CD14-positive monocyte (primary cell): ENCODE results near the gene GRB7. TPM values are rescaled to one million over a fixed set of nuclear protein-coding genes. Genes with fewer than 3 reads are reported as not detected.

Experiments used
- DNase-seq, 3 donors: peaks; one replicate each; pipeline ENCODE4 v3.0.0-alpha.2; 2011 to 2022
- H2AFZ ChIP-seq: 2 replicates; pipeline ENCODE4 v1.6.0; 2012; ENCODE audit warnings: mild to moderate bottlenecking, low read depth, low read length, inconsistent platforms; ENCODE audit not compliant: insufficient read depth, poor library complexity, severe bottlenecking
- H3K27ac ChIP-seq, 2 donors: 1 replicate in 1 of 2; 2 replicates in 1 of 2; pipeline ENCODE4 v1.5.1; 2012 to 2013; ENCODE audit warnings: low read length in 2 of 2, control low read depth in 1 of 2, inconsistent platforms in 1 of 2, low read depth in 1 of 2, mild to moderate bottlenecking in 1 of 2
- H3K27me3 ChIP-seq, 2 donors: one replicate each; pipeline versions ENCODE4 v1.6.0 to v1.6.1; 2011 to 2013; ENCODE audit warnings: low read length in 2 of 2; ENCODE audit not compliant: control insufficient read depth in 2 of 2, insufficient read depth in 2 of 2
- H3K36me3 ChIP-seq, 2 donors: replicated peaks in 1 of 2; 1 replicate in 1 of 2; 2 replicates in 1 of 2; pipeline versions ENCODE4 v1.5.1 to v1.6.1; 2012 to 2013; ENCODE audit warnings: low read length in 2 of 2, control low read depth in 1 of 2, inconsistent platforms in 1 of 2, mild to moderate bottlenecking in 1 of 2; ENCODE audit not compliant: insufficient read depth in 2 of 2, control insufficient read depth in 1 of 2
- H3K4me1 ChIP-seq, 2 donors: 1 replicate in 1 of 2; 2 replicates in 1 of 2; pipeline versions ENCODE4 v1.5.1 to v1.6.1; 2012 to 2013; ENCODE audit warnings: low read length in 2 of 2, control low read depth in 1 of 2, inconsistent platforms in 1 of 2, mild to moderate bottlenecking in 1 of 2, moderate library complexity in 1 of 2; ENCODE audit not compliant: insufficient read depth in 2 of 2, control insufficient read depth in 1 of 2
- H3K4me2 ChIP-seq: replicated peaks from 2 replicates; pipeline ENCODE3; 2012; ENCODE audit warnings: low read length, moderate library complexity, mild to moderate bottlenecking; ENCODE audit not compliant: poor library complexity, severe bottlenecking; ENCODE audit errors: extremely low read depth
- H3K4me3 ChIP-seq, 3 experiments: fragments of 200-600 bp in 1 of 3; sonication (generic) in 1 of 3; replicated peaks in 1 of 3; 1 replicate in 2 of 3; 2 replicates in 1 of 3; pipeline ENCODE4 v1.5.1; 2011 to 2013; ENCODE audit warnings: low read length in 3 of 3, mild to moderate bottlenecking in 3 of 3, control low read depth in 2 of 3, low read depth in 2 of 3, inconsistent platforms in 1 of 3, moderate library complexity in 1 of 3
- H3K79me2 ChIP-seq: 2 replicates; pipeline ENCODE4 v1.6.0; 2012; ENCODE audit warnings: mild to moderate bottlenecking, control low read depth, inconsistent platforms, low read length, moderate library complexity; ENCODE audit not compliant: insufficient read depth
- H3K9ac ChIP-seq: 2 replicates; pipeline ENCODE4 v1.6.0; 2017; ENCODE audit warnings: low read length, mild to moderate bottlenecking; ENCODE audit not compliant: insufficient read depth, poor library complexity, severe bottlenecking
- H3K9me3 ChIP-seq, 2 donors: replicated peaks in 1 of 2; 1 replicate in 1 of 2; 2 replicates in 1 of 2; pipeline versions ENCODE4 v1.5.1 to v1.6.1; 2012 to 2013; ENCODE audit warnings: low read length in 2 of 2, control low read depth in 1 of 2; ENCODE audit not compliant: control insufficient read depth in 1 of 2, insufficient read depth in 1 of 2
- H4K20me1 ChIP-seq: 2 replicates; pipeline ENCODE4 v1.6.0; 2012; ENCODE audit warnings: mild to moderate bottlenecking, low read length, control low read depth, moderate library complexity; ENCODE audit not compliant: insufficient read depth
- H3K27ac Mint-ChIP-seq, 7 donors: one replicate each; pipeline ENCODE4 v1.8.0; 2020; ENCODE audit warnings: mild to moderate bottlenecking in 7 of 7, mixed read lengths in 7 of 7, moderate library complexity in 6 of 7, inconsistent platforms in 2 of 7
- H3K27me3 Mint-ChIP-seq, 3 donors: one replicate each; pipeline ENCODE4 v1.8.0; 2021 to 2022; ENCODE audit warnings: low read depth in 3 of 3, mild to moderate bottlenecking in 3 of 3, mixed read lengths in 3 of 3, moderate library complexity in 3 of 3, inconsistent platforms in 1 of 3
- H3K36me3 Mint-ChIP-seq, 2 donors: one replicate each; pipeline ENCODE4 v1.8.0; 2020; ENCODE audit warnings: mixed read lengths in 2 of 2, inconsistent platforms in 1 of 2, mild to moderate bottlenecking in 1 of 2
- H3K4me1 Mint-ChIP-seq: one replicate; pipeline ENCODE4 v1.8.0; 2020; ENCODE audit warnings: mild to moderate bottlenecking, mixed read lengths
- H3K4me3 Mint-ChIP-seq, 2 donors: one replicate each; pipeline ENCODE4 v1.8.0; 2020; ENCODE audit warnings: mild to moderate bottlenecking in 2 of 2, mixed read lengths in 2 of 2, moderate library complexity in 1 of 2
- H3K9me3 Mint-ChIP-seq, 7 donors: one replicate each; pipeline ENCODE4 v1.8.0; 2020 to 2022; ENCODE audit warnings: mixed read lengths in 7 of 7, mild to moderate bottlenecking in 6 of 7, moderate library complexity in 6 of 7, inconsistent platforms in 2 of 7
- WGBS: methylation state at CpG from one replicate; pipeline ENCODE4 v1.1.5; 2013; ENCODE audit warnings: missing lambda C conversion rate; ENCODE audit not compliant: insufficient coverage; 5-methylcytosine and 5-hydroxymethylcytosine counted together
- intact Hi-C, 2 donors: fragments of 100-400 bp; cut with micrococcal nuclease; formaldehyde crosslinking; loops; one replicate each; pipeline versions ENCODE4 v1.15.0 to v1.15.1; 2023
- polyA plus RNA-seq, 3 donors: library from polyadenylated mRNA; depleted of rRNA in 1 of 3; unstranded in 2 of 3; stranded (reverse) in 1 of 3; fragments of 300-500 nt in 2 of 3; fragments of >200 nt in 1 of 3; fragmentation: Illumina TruSeq in 2 of 3; gene quantifications; 1 replicate in 2 of 3; 2 replicates in 1 of 3; pipeline ENCODE4 v1.2.3, GENCODE V29; 2012 to 2021
- TF ChIP-seq, protein P1 (sequence below): fragments of 200-600 bp; IDR thresholded peaks from one replicate; pipeline ENCODE4 v1.8.0; 2022; ENCODE audit warnings: antibody characterized with exemption, mild to moderate bottlenecking

The GRB7 gene
- polyA plus RNA-seq, 3 donors: not detected

DNA sequence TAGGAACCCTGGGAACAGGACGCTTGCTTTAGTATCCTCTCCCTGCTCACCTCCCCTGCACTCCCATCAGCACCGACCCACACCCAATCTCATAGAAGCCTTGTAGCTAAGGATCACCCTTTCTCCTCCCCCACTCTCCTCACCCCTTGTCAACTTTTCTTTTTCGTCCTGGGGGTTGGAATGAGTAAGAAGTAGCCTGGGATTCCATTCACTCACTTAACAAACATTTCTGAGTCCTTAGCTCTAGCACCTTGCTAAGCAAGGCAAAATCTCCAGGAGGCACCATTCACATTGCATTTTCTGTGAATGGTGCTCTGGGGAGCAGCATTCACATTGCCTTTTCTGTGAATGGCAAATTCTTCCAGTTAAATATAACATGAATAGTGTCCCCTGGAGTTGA, 48.8 kb upstream of the GRB7 start:
- peaks cover 0 to 9% of the 10 kb centered on the region in 2 donors for H3K36me3 ChIP-seq
- no peak overlapping the region for H3K9ac ChIP-seq
- Mint-ChIP-seq H3K27me3 (peaks cover 2 to 9% (median 8%) of the 10 kb centered on the region in 3 donors), H3K4me1 (peaks cover 17% of the 10 kb centered on the region), H3K4me3 (peak overlapping the region; percentile 94 to 97), H3K36me3 (peaks cover 9 to 11% of the 10 kb centered on the region in 2 donors), H3K27ac (peak overlapping the region in 1 of 7 donors; percentile 76), H3K9me3 (peaks cover 0 to 17% (median 6%) of the 10 kb centered on the region in 7 donors)
- H3K27ac ChIP-seq: no peak overlapping the region
- H3K9me3 ChIP-seq: no peaks in the 10 kb centered on the region
- no CpG with 5 or more reads among the region's 3 CpGs for WGBS
- peak overlapping the region; percentile 93 for H2AFZ ChIP-seq
- H4K20me1 ChIP-seq: no peaks in the 10 kb centered on the region
- TF ChIP-seq, protein P1, sequence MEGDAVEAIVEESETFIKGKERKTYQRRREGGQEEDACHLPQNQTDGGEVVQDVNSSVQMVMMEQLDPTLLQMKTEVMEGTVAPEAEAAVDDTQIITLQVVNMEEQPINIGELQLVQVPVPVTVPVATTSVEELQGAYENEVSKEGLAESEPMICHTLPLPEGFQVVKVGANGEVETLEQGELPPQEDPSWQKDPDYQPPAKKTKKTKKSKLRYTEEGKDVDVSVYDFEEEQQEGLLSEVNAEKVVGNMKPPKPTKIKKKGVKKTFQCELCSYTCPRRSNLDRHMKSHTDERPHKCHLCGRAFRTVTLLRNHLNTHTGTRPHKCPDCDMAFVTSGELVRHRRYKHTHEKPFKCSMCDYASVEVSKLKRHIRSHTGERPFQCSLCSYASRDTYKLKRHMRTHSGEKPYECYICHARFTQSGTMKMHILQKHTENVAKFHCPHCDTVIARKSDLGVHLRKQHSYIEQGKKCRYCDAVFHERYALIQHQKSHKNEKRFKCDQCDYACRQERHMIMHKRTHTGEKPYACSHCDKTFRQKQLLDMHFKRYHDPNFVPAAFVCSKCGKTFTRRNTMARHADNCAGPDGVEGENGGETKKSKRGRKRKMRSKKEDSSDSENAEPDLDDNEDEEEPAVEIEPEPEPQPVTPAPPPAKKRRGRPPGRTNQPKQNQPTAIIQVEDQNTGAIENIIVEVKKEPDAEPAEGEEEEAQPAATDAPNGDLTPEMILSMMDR: no peak
- H3K79me2 ChIP-seq: no peaks in the 10 kb centered on the region
- H3K4me3 ChIP-seq: peak overlapping the region in 1 of 3 experiments; percentile 82
- H3K4me1 ChIP-seq: peaks cover 12 to 18% of the 10 kb centered on the region in 2 donors
- peak overlapping the region; percentile 93 for H3K4me2 ChIP-seq
- DNase-seq: no peak
- intact Hi-C loops: loop anchor here in 1 of 2 donors (5.0 kb wide), 2 partner anchors 38 to 52 kb away; partner anchors contain the start of gene STARD3
- no peaks in the 10 kb centered on the region for H3K27me3 ChIP-seq

DNA sequence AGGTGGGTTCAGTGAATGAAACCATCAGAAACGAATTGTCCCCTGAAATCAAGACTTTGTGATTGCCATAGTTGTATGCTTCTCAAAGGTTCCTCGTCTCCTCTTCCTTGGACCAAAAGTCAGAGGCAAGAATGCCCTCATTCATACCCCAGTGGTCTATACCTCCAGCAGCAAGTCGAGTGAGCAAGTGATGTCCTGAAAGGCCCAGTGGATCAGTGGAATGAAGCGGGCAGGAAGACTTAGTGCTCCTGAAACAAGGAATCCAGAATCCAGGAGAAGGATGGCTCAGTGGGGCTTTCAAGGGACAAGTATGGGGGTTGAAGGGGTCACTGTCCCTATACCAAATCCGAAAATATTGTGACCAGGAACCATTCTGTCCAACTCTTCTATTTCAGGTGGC, 43.1 kb upstream of the GRB7 start:
- peaks cover 0 to 3% of the 10 kb centered on the region in 2 donors for H3K36me3 Mint-ChIP-seq
- Histone ChIP-seq H3K27me3 (peaks cover 8 to 15% of the 10 kb centered on the region in 2 donors), H3K9ac (no peak overlapping the region), H3K4me3 (no peak overlapping the region), H4K20me1 (no peaks in the 10 kb centered on the region), H3K4me2 (no peak overlapping the region), H3K79me2 (no peaks in the 10 kb centered on the region), H2AFZ (no peak overlapping the region), H3K36me3 (no peaks in the 10 kb centered on the region), H3K27ac (no peak overlapping the region), H3K9me3 (no peaks in the 10 kb centered on the region), H3K4me1 (no peaks in the 10 kb centered on the region)
- H3K27ac Mint-ChIP-seq: no peak overlapping the region
- TF ChIP-seq, protein P1: no peak
- DNase-seq: no peak
- WGBS: 100% methylated on average over 3 of the region's 5 CpGs
- H3K9me3 Mint-ChIP-seq: peaks cover 0 to 6% (median 3%) of the 10 kb centered on the region in 7 donors
- no peak overlapping the region for H3K4me3 Mint-ChIP-seq
- intact Hi-C loops: no loop called here
- H3K27me3 Mint-ChIP-seq: peaks cover 21 to 29% (median 28%) of the 10 kb centered on the region in 3 donors
- H3K4me1 Mint-ChIP-seq: peaks cover 1% of the 10 kb centered on the region
